Renal cortex interstitium (tissue), 11 donors: ENCODE measurements around the gene BRF1. TPM values are rescaled to one million over a fixed set of nuclear protein-coding genes. Genes with fewer than 3 reads are reported as not detected.

Source experiments
- DNase-seq, 11 donors: peaks; one replicate each; pipeline ENCODE4 v3.0.0-alpha.2; 2013; ENCODE audit warnings: low read depth in 9 of 11, low spot score in 4 of 11; ENCODE audit errors: extremely low read depth in 1 of 11
- polyA plus RNA-seq, 3 donors: library from polyadenylated mRNA; unstranded; fragments of 120-200 nt; gene quantifications; one replicate each; pipeline ENCODE4 v1.2.1, GENCODE V29; 2013; ENCODE audit not compliant: insufficient read length in 3 of 3

Gene BRF1
- polyA plus RNA-seq, 3 donors = 24.8 to 40.0 (median 36.0) TPM

- no peak for DNase-seq
These were observed 106.7 kb downstream of the BRF1 start for GRCh38 chr14:105193916-105194782.

GRCh38 chr14:105192866-105193731, 107.7 kb downstream of the BRF1 start:
- DNase-seq = no peak

- no peak for DNase-seq
These were observed 112.8 kb downstream of the BRF1 start for GRCh38 chr14:105187935-105188524.

GRCh38 chr14:105187116-105187515, 113.7 kb downstream of the BRF1 start:
- DNase-seq = no peak

- no peak for DNase-seq
These were observed 114.8 kb downstream of the BRF1 start for GRCh38 chr14:105185973-105186372.

- no peak for DNase-seq
These were observed 115.8 kb downstream of the BRF1 start for GRCh38 chr14:105185001-105185400.

- DNase-seq = no peak
These were observed 116.3 kb downstream of the BRF1 start for GRCh38 chr14:105184461-105184860.

GRCh38 chr14:105182296-105183020, 118.3 kb downstream of the BRF1 start:
- DNase-seq = no peak

- DNase-seq = no peak
These were observed 119.1 kb downstream of the BRF1 start for GRCh38 chr14:105181549-105182295.

- DNase-seq = peak in 1 of 11 donors; percentile 63
These were observed 119.9 kb downstream of the BRF1 start, which contains the start of gene NUDT14 for GRCh38 chr14:105180592-105181548. Gene NUDT14, minus strand, starts transcription at chr14:105181312. Its CDS starts 103 bp downstream, at chr14:105181209.

GRCh38 chr14:105179191-105179590, 121.6 kb downstream of the BRF1 start:
- DNase-seq = no peak

- no peak for DNase-seq
These were observed 122.0 kb downstream of the BRF1 start for GRCh38 chr14:105178868-105179140.

- no peak for DNase-seq
These were observed 122.5 kb downstream of the BRF1 start for GRCh38 chr14:105178069-105178867.

GRCh38 chr14:105177082-105177481, 123.7 kb downstream of the BRF1 start:
- DNase-seq = no peak

GRCh38 chr14:105176513-105176912, 124.3 kb downstream of the BRF1 start:
- no peak for DNase-seq
